ENCODE results near the gene GLT8D2.

The GLT8D2 gene

GRCh38 chr12:104006929-104007328 lies 43.1 kb downstream of the GLT8D2 start:
- DNase-seq (ENCODE audit: insufficient read length, low spot score): peak; percentile 32
- no peak for FAIRE-seq

- FAIRE-seq (no peak), DNase-seq (ENCODE audit: insufficient read length, low spot score) (no peak)
Measured at GRCh38 chr12:104003596-104003995, 46.4 kb downstream of the GLT8D2 start.

GRCh38 chr12:104002686-104003085 lies 47.3 kb downstream of the GLT8D2 start:
- FAIRE-seq (no peak), DNase-seq (ENCODE audit: insufficient read length, low spot score) (no peak)

DNA sequence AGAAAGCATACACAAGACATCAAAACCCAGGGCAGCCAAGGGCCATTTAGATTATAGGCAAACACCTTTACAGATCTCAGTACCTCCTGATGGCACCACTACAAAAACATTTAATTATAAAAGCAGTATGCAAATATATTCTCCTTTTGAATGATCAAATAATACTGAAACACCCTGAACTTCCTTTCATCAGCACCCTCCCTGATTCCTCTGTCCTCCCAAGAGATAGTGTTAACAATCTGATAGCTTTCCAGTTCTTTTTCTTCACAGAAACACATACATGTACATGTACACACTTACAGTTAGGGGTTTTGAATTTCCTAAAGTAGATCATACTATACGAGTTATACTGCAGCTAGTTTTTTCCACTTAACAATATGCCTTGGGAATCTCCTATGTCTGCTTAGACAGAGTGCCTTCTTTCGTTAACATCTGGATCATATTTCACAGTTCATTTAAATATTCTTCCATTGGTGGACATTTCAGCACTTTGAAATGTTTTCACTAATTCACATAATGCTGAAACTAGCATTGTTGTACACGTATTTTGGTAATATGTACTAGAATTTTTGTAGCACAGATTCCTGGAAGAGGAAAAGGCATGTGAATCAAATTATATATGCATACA lies 49.1 kb downstream of the GLT8D2 start:
- FAIRE-seq (no peak), DNase-seq (ENCODE audit: insufficient read length, low spot score) (no peak)

DNA sequence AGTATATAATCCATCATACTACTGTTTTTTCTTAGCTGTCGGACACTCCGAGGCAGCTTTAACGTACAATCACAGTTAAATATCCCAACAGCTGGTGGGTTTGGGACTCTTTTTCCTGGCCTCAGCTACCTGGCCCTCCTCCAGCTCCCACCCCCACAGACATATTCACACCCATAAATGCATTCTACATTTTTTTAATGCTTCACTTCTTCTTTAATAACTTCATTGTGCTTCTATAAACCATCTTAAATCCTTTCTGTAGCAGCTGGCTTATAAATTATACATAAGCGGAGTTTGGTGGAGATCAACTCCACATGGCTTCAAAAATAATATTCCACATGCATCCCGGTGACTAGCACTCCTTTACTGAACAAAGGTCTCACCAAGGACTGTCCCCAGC lies 51.0 kb downstream of the GLT8D2 start:
- no peak for FAIRE-seq

DNA sequence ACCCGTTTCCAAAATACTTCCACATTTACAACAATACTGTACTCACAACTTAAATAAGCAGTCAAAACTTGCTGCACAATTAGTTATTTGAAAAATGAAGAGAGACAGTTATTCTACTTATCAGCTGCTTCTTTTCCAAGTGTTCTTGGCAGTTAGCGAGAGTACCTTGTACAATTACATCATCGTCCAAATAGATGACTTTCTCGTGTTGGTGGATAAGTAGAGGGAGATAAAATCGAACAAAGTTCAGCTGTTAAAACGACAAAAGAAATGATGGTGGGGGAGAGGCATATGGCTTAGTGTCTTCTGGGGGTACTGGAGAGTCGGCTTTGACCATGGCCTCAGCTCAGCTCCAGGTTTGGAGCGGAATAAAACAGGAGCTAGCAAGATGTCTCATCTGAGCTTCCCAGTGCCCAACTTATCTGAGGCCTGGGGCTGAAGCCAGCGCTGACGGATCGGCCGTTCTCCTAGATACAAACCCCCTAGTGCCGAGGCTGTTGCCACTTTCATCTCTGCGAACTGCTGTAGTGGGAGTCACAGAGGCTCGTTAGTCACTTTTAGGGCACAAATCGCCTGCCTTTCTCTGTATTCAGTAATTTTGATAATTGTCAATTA lies 52.6 kb downstream of the GLT8D2 start:
- no peak for DNase-seq (ENCODE audit: insufficient read length, low spot score)
- FAIRE-seq: no peak

More for the DNA sequence above, 51.0 kb downstream of the GLT8D2 start:
- no peak for DNase-seq (ENCODE audit: insufficient read length, low spot score)

GRCh38 chr12:103996595-103996994 lies 53.4 kb downstream of the GLT8D2 start:
- FAIRE-seq (no peak), DNase-seq (ENCODE audit: insufficient read length, low spot score) (no peak)

- FAIRE-seq: no peak
Measured at GRCh38 chr12:103994235-103994634, 55.8 kb downstream of the GLT8D2 start.

DNA sequence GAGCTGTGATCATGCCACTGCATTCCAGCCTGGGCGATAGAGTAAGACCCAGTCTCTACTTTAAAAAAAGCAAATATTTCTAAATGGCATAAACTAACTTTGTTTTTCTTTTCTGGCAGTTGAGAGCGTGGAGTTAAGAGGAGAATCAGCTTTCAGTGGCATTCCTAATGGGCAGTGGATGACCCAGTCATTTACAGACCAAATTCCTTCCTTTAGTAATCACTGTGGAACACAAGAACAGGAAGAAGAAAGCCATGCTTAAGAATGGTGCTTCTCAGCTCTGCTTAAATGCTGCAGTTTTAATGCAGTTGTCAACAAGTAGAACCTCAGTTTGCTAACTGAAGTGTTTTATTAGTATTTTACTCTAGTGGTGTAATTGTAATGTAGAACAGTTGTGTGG lies 63.2 kb downstream of the GLT8D2 start:
- no peak for DNase-seq (ENCODE audit: insufficient read length, low spot score)
- peak; percentile 57 for FAIRE-seq

More at GRCh38 chr12:103994235-103994634, 55.8 kb downstream of the GLT8D2 start:
- DNase-seq (ENCODE audit: insufficient read length, low spot score): no peak

DNA sequence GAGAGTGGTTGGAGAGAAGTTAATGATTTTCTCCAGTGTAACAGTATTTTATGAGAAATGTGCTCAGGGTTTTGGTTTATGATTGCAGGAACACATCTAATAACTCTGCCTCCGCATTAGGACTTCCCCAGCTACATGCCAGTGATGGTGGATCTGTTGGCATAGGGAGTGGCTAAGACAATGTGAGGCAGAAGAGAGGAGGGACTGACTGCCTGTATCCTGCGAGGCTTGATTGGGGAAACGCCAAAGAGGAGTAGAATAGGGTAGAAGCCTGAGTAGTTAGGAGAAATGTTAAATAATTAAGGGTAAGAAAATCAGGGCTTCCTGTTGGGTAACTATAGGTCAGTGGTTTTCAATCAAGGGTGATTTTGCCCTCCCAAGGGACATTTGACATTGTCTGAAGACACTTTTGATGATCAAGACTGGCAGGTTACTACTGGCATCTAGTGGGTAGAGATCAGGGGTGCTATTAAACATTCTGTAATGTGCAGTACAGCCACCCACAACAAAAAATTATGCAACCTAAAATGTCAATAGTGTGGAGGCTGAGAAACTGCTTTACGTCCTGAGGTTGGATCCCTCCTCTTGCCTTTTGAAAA lies 71.5 kb downstream of the GLT8D2 start:
- DNase-seq (ENCODE audit: insufficient read length, low spot score) (no peak), FAIRE-seq (no peak)

DNA sequence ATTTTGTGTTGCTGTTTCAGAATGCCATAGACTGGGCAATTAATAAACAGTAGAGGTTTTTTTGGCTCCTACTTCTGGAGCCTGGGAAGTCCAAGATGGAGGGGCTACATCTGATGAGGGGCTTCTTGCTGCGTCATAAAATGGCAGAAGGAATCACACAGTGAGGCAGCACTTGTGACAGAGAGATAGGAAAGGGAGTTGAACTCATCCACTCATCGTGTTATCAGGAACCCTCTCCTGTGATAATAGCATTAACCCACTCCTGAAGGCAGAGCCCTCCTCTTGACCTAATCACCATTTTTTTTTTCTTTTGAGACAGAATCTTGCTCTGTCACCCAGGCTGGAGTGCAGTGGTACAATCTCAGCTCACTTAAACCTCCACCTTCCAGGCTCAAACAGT lies 74.6 kb downstream of the GLT8D2 start:
- no peak for DNase-seq (ENCODE audit: insufficient read length, low spot score)
- FAIRE-seq: no peak

DNA sequence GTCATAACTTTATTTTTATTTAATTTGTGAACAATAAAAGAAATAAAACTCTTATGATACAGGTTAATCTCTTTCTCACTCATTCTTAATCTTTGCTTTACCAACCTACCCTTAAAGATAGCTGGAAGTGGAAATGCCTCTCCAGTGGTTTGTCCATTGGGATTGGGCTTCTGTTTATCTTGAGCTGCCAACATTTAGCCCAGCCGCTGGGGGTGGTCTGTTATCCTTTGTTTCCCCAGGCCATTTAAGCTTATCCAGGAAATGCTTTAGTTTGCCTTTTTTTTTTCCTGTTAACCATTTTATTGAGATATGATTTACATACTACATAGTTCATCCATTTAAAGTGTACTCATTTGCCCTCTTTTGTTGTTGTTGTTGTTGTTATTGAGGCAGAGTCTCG lies 76.1 kb downstream of the GLT8D2 start:
- FAIRE-seq: no peak
- DNase-seq (ENCODE audit: insufficient read length, low spot score): no peak

GRCh38 chr12:103969391-103969790 lies 80.6 kb downstream of the GLT8D2 start:
- DNase-seq (ENCODE audit: insufficient read length, low spot score) (no peak), FAIRE-seq (no peak)

DNA sequence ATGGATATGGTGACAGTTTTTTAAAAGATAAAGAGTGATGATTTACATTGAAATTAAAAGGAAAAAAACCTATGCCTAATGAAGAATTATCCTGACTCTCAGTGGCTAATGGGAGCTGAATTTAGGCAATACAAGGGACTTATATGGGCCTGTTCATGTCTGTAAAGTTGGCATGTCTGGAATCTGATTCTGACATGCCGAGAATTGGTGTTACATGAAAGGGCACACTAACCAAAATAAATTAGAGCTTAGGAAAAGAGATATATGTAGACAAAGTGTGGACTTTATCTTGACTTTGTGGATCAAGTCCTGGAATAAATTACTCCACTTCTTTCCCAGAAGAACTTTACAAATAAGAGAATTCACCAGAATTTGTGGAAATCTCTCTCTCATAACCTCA lies 83.3 kb downstream of the GLT8D2 start:
- FAIRE-seq (no peak), DNase-seq (ENCODE audit: insufficient read length, low spot score) (no peak)

DNA sequence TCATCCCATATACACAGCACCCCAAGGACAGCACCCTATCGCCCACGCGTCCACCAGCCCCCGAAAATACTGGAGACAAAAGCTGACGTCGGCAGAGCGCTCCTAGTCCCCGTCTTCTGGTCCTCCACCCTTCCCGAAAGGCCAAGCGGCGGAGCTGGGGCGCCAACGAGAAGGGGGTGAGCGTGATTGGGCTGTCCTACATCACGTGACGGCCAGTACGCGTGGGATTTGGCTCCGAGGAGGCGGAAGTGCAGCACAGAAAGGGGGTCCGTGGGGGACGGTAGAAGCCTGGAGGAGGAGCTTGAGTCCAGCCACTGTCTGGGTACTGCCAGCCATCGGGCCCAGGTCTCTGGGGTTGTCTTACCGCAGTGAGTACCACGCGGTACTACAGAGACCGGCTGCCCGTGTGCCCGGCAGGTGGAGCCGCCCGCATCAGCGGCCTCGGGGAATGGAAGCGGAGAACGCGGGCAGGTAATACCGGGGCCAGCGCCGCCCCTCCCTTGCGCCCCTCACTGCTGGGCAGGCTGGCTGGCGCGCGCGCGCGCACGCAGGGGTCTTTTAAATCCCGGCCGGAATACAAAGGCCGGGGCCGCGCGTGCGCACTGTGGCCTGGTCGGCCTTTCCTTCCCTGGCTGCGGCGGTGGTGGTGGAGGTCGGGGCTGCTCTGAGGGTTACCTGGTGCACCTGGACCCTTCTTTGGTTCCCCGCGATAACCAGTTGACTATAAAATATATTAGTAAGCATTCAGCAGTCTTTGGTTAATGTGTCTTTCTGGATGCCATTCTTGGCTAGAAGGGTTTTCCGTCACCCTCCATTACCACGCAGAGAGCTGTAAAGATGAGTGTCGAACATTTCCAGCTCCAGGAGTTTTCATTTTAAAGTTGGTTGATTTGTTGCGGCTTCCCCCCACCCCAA lies 84.1 kb downstream of the GLT8D2 start, which contains the start of gene TDG:
Gene TDG (plus strand): TSS at position 283 of the 915 bp plus-strand sequence. CDS start 166 bp downstream, at position 449.
- FAIRE-seq: peak; percentile 89

GRCh38 chr12:103965255-103965589 lies 84.8 kb downstream of the GLT8D2 start:
- no peak for DNase-seq (ENCODE audit: insufficient read length, low spot score)
- no peak for FAIRE-seq

More for the DNA sequence above, 84.1 kb downstream of the GLT8D2 start, which contains the start of gene TDG:
- DNase-seq (ENCODE audit: insufficient read length, low spot score): peak; percentile 96

GRCh38 chr12:103964805-103965204 lies 85.2 kb downstream of the GLT8D2 start:
- FAIRE-seq (no peak), DNase-seq (ENCODE audit: insufficient read length, low spot score) (no peak)

DNA sequence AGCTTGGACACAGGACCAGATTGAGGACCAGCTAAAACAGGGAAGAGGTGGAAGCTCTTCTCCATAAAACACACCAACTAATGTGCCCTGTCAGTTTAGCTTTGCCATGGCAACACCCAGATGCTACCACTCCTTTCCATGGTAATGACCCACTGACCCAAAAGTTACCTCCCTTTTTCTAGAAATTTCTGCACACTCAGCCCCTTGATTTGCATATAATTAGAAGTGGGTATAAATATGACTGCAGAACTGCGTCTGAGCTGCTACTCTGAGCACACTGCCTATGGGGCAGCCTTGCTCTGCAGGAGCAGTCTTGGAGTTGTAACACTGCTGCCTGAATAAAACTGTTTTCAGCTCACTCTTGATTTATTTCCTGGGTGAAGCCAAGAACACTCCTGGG lies 87.5 kb downstream of the GLT8D2 start:
- FAIRE-seq (no peak), DNase-seq (ENCODE audit: insufficient read length, low spot score) (no peak)

DNA sequence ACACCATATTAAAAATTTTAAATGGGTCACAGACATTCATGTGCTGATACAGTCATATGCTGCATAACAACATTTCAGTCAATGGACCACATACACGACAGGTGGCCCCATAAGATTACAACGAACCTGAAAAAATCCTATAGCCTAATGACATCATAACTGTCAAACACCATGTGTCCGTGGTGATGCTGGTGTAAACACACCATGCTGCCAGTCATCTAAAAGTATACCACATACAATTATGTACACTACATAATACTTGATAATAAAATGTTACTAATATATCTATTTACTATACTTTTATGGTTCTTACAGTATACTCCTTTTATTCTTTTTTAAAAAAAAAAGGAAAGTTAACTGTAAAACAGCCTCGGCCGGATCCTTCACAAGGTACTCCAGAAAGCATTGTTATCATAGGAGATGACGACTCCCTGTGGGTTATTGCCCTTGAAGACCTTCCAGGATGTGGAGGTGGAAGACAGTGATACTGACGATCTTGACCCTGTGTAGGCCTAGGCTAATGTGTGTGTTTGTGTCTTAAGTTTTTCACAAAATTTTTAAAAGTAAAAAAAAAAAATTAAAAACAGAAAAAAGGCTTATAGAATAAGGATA lies 89.3 kb downstream of the GLT8D2 start:
- DNase-seq (ENCODE audit: insufficient read length, low spot score): no peak
- no peak for FAIRE-seq

DNA sequence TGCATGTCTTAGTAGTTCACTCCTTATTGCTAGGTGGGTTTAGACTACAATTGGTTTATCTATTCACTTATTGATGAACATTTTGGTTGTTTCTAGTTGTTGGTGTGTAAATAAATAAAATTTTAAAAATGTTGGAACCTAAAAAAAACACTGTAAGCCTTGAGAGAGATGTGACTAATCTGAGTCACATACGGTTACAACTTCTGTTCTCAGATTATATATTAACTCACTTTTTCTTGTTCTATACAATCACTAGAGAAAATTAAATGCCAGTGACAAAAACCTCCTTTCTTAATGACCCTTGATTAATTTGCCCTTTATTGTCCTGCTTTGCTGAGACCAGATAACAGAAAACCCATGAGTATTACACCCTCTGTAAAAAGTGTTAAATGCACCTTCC lies 91.4 kb downstream of the GLT8D2 start:
- FAIRE-seq: no peak

More for the DNA sequence above, 91.4 kb downstream of the GLT8D2 start:
- DNase-seq (ENCODE audit: insufficient read length, low spot score): no peak
